Esophagus squamous epithelium (tissue), 4 donors: ENCODE data around the gene ITCH.

ENCODE experiments used
- CTCF ChIP-seq, 6 experiments: fragments of 450-650 bp in 4 of 6; fragments of 200-600 bp in 2 of 6; sonication (generic) in 2 of 6; IDR thresholded peaks; one replicate each; pipeline ENCODE4 v1.5.1; 2016 to 2019; ENCODE audit warnings: antibody characterized with exemption in 6 of 6, mild to moderate bottlenecking in 4 of 6, moderate library complexity in 4 of 6
- POLR2A ChIP-seq, 4 donors: fragments of 450-650 bp; IDR thresholded peaks; one replicate each; pipeline ENCODE4 v1.6.1; 2017; ENCODE audit warnings: antibody characterized with exemption in 4 of 4, mild to moderate bottlenecking in 4 of 4, moderate library complexity in 3 of 4

GRCh38 chr20:34328928-34329677 is 34.0 kb upstream of the ITCH start:
- TF ChIP-seq POLR2A (IDR thresholded peaks at IDR 0.05) (no peak), CTCF (IDR thresholded peaks at IDR 0.05) (no peak)
